ENCODE data around the gene MYL3. TPM values are rescaled to one million over a fixed set of nuclear protein-coding genes. Genes with fewer than 3 reads are reported as not detected.

MYL3 gene
- total RNA-seq, 1 donor from 2014 or later: not detected

DNA sequence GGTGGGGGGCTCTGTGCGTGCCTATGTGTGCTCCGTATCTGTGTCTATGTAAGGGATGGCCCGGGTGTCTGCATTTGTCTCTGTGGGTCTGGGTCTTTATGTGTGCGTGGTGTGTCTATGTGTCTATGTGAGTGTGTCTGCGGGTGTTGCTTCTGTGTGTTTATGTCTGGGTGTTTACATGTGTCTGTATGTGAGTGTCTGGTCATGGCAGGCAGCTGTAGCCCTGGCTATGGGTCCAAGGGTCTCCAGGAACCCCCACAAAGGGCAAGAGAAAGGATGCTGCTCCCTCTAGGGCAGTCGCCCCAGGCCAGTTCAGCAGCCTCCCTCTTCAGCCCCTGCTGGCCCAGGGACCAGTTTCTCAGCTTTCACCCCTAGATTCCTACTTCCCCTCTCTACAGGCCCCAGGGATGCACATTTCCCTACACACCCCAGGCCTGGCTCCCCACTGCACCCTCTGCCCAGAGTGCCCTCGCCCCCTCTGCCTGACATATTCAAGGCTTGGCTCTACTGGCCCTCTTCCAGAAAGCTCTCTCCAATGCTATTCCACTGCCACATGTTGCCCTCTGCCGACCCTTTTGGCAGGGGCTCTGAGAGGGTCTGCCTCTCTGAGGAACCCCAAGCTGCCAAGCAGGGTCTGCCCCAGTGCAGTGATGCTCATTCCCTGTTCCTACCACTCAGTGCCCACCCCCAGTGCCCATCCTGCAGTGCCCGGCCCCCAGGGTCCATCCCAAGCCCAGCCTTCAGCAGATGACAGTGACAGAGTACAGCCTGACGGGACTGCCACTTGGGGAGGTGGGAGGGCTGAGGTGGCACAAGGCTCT lies 1.0 kb upstream of the MYL3 start:
- Mint-ChIP-seq H3K36me3 (ENCODE audit: low read depth) (no peaks in the 10 kb centered on the region), H3K9me3 (no peaks in the 10 kb centered on the region), H3K27me3 (ENCODE audit: low read depth) (no peaks in the 10 kb centered on the region), H3K4me1 (ENCODE audit: low read depth) (no peaks in the 10 kb centered on the region), H3K27ac (no peak overlapping the region), H3K4me3 (ENCODE audit: low read depth) (no peak overlapping the region)
- intact Hi-C loops (cut with micrococcal nuclease): no loop called here
- no peak for DNase-seq (ENCODE audit: low spot score)

DNA sequence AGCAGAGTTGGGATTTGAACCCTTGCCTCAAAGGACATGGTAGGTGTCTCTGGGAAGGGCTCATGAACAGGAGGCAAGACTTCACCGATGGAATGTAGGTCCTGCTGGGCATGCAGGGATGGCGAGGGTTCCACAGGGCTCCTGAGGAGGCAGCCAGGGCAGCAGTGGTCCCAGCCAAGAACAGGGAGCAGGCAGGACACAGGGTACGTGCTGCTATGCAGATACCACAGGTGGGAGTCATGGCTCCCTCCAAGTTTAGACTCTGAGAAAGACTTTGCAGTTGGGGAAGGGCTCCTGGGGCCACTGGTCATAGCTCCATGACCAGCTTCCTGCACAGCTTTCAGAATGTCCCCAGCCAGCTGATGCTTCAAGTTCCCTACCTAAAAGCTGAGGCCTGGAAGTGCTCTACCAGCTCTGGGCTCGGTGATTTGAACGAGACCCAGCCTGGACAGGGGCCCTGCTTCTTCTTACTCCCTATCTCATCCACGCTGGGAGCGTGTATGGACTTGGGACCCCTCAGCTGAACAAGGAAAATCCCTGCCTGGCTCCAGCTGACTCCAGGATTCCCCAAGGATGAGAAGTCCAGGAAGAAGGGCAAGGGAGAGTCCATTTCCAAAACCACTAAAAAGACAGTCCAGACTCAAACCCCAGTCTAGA lies 747 bp downstream of the MYL3 start:
- H3K27me3 Mint-ChIP-seq (ENCODE audit: low read depth): no peaks in the 10 kb centered on the region
- DNase-seq (ENCODE audit: low spot score): no peak
- intact Hi-C loops (cut with micrococcal nuclease): no loop called here
- no peak overlapping the region for H3K4me3 Mint-ChIP-seq (ENCODE audit: low read depth)
- no peaks in the 10 kb centered on the region for H3K4me1 Mint-ChIP-seq (ENCODE audit: low read depth)
- no peak overlapping the region for H3K27ac Mint-ChIP-seq
- no peaks in the 10 kb centered on the region for H3K9me3 Mint-ChIP-seq
- no peaks in the 10 kb centered on the region for H3K36me3 Mint-ChIP-seq (ENCODE audit: low read depth)

DNA sequence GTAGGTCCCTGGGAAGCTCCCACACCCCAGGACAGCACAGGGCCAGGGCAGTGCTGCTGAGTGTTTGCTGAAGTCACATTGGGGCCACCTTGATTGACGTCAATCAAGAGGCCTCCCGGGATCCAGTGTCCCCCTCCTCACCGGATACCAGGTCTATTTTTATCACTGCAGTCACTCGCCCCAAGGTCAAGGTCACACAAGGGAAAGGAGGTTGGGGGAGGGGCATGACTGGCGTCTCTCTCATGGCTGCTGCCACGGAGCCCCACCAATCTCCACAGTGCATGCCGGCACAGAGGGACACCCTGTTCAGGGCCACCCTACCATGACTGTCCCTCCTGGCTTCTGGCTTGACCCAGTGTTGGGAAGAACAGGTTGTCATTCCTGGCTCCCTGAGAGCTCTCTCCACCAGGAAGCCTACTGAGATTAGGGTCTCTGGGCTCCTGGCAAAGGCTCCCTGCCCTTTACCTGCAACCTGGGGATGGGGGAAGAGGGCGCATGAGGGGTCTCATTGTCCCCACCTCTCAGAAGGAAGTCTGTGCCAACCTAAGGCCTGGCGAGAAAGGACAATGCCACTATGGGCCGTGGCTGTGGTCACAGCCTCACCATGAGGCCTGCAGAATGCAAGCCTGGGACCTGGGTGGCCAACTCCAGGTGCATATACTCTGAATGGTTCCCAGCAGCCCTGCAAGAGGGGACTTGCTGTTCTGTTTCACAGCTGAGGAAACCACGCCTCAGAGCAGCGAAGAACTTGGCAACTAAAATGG lies 1.5 kb downstream of the MYL3 start:
- H3K4me1 Mint-ChIP-seq (ENCODE audit: low read depth): no peaks in the 10 kb centered on the region
- H3K9me3 Mint-ChIP-seq: no peaks in the 10 kb centered on the region
- H3K4me3 Mint-ChIP-seq (ENCODE audit: low read depth): no peak overlapping the region
- no peak for DNase-seq (ENCODE audit: low spot score)
- no peak overlapping the region for H3K27ac Mint-ChIP-seq
- H3K27me3 Mint-ChIP-seq (ENCODE audit: low read depth): no peaks in the 10 kb centered on the region
- intact Hi-C loops (cut with micrococcal nuclease): no loop called here
- no peaks in the 10 kb centered on the region for H3K36me3 Mint-ChIP-seq (ENCODE audit: low read depth)

DNA sequence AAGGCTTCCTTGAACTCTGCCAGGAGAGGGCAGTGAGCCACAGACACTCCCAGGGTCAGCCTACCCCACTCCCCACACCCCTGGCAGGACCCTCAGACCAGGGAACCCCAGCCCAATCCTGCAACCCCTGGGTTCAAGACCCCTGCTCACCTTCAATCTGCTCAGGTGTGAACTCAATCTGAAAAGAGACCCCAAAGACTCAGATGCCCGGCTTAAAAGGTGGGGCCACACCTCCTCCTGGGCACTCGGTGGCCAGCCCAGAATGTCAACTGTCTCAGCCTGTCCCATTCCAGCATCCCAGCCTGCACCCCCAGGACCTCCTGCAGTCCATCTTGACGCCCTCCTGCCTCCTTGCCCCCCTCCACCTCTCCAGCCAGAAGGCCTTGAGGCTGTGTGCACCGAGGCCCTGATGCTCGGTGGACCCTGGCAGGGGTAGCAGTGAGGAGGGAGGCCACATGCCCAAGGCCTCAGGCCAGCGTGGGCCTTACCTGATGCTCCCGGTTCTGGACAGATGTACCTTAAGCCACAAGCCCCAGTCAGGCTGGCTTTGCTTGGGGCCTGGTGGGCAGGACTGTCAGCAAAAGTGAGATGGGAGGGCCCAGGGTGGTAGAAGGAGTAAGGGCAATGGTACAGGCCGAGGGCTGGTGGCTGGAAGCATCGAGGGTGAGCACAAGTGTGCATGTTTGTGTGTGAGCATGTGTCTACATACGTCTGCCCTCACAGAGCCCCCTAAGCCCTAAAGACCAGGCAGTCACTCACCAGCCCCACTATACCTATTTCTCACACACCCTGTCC lies 2.2 kb downstream of the MYL3 start:
- Mint-ChIP-seq H3K4me1 (ENCODE audit: low read depth) (no peaks in the 10 kb centered on the region), H3K9me3 (no peaks in the 10 kb centered on the region), H3K27ac (no peak overlapping the region), H3K4me3 (ENCODE audit: low read depth) (no peak overlapping the region), H3K27me3 (ENCODE audit: low read depth) (peaks cover 5% of the 10 kb centered on the region), H3K36me3 (ENCODE audit: low read depth) (no peaks in the 10 kb centered on the region)
- intact Hi-C loops (cut with micrococcal nuclease): no loop called here
- DNase-seq (ENCODE audit: low spot score): no peak

DNA sequence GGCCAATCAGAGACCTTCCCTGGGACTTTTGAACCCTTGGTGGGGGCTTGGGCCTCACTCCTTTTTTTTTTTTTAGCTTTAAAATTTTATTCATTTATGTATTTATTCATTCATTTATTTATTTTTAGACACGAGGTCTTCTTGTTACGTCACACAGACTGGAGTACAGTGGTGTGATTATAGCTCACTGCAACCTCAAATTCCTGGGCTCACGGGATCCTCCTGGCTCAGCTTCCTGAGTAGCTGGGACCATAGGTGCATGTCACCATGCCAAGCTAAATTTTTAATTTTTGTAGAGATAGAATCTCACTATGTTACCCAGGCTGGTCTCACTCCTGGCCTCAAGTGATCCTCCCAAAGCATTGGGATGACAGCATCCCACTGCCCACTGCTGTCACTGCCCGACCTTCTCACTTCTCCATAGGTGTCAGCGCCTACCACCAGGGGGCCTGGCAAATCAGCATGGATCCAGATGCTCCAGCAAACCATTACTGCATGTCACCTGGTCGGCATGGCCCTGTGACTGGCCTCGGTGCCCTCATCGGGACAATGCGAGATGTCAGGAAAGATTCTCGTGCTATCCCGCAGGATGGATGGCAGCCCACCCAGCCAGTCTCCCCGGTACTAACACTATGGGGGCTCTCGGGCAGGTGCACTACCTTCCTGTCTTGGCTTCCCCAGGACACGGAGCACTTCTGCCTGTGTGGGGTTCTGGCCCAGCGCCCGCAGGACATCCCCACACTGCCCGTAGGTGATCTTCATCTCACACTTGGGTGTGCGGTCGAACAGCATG lies 3.0 kb downstream of the MYL3 start:
- Mint-ChIP-seq H3K36me3 (ENCODE audit: low read depth) (no peaks in the 10 kb centered on the region), H3K27me3 (ENCODE audit: low read depth) (peaks cover 5% of the 10 kb centered on the region), H3K4me1 (ENCODE audit: low read depth) (no peaks in the 10 kb centered on the region), H3K27ac (no peak overlapping the region), H3K9me3 (no peaks in the 10 kb centered on the region), H3K4me3 (ENCODE audit: low read depth) (no peak overlapping the region)
- intact Hi-C loops (cut with micrococcal nuclease): no loop called here
- DNase-seq (ENCODE audit: low spot score): no peak

DNA sequence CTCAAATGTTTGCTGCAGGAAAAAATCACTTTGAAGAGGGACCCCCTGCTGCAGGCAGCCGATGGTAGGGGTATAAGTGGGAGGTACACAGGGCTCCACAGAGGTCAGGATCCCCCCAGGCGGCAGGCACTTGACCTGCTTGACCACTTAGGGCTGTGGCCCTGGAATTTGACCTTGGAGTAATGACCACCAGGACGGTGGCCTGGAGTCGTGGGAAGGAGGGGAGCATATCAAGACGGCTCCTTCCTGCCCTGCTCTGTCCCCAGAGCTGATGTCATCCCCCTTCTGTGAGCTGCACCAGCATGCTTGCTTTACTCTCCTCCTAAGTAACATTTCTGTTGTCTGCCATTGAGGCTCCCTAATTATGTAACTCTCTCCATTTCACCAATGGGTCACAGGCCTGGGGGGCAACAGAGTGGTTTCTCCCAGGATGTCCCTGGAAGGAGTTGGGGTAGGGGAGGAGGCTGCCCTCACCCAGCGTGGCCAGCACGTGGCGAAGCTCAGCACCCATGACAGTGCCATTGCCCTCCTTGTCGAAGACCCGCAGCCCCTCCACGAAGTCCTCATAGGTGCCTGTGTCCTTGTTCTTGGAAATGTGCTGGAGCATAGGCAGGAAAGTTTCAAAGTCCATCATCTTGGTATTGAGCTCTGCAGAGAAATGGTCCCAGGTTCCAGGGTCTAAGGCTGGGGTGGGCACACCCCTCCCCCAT lies 4.1 kb downstream of the MYL3 start:
- H3K4me3 Mint-ChIP-seq (ENCODE audit: low read depth): no peak overlapping the region
- DNase-seq (ENCODE audit: low spot score): no peak
- intact Hi-C loops (cut with micrococcal nuclease): no loop called here
- no peaks in the 10 kb centered on the region for H3K9me3 Mint-ChIP-seq
- H3K27ac Mint-ChIP-seq: no peak overlapping the region
- no peaks in the 10 kb centered on the region for H3K36me3 Mint-ChIP-seq (ENCODE audit: low read depth)
- H3K4me1 Mint-ChIP-seq (ENCODE audit: low read depth): no peaks in the 10 kb centered on the region
- peaks cover 7% of the 10 kb centered on the region for H3K27me3 Mint-ChIP-seq (ENCODE audit: low read depth)

DNA sequence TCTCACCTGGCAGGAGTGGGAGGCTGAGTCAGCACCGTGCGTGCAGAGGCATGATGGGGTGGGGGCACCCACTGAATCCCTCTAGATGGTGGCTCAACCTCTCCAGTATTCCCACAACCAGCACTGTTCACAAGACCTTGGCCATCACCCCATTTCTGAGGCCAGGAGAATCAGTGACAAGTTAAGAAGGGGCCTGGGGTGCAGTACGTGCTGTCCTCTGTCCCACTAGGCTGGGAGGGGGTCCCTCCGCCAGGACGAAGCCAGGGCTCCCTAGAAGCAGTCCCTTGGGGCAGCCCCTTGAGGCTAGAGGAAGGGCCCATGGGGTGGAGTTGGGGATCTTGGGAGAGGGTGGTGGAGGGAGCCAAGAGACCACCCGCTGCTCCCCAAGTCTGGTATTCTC lies 4.8 kb downstream of the MYL3 start:
- peaks cover 7% of the 10 kb centered on the region for H3K27me3 Mint-ChIP-seq (ENCODE audit: low read depth)
- H3K4me1 Mint-ChIP-seq (ENCODE audit: low read depth): no peaks in the 10 kb centered on the region
- intact Hi-C loops (cut with micrococcal nuclease): no loop called here
- H3K36me3 Mint-ChIP-seq (ENCODE audit: low read depth): no peaks in the 10 kb centered on the region
- H3K9me3 Mint-ChIP-seq: no peaks in the 10 kb centered on the region
- H3K27ac Mint-ChIP-seq: no peak overlapping the region
- DNase-seq (ENCODE audit: low spot score): no peak
- H3K4me3 Mint-ChIP-seq (ENCODE audit: low read depth): no peak overlapping the region

DNA sequence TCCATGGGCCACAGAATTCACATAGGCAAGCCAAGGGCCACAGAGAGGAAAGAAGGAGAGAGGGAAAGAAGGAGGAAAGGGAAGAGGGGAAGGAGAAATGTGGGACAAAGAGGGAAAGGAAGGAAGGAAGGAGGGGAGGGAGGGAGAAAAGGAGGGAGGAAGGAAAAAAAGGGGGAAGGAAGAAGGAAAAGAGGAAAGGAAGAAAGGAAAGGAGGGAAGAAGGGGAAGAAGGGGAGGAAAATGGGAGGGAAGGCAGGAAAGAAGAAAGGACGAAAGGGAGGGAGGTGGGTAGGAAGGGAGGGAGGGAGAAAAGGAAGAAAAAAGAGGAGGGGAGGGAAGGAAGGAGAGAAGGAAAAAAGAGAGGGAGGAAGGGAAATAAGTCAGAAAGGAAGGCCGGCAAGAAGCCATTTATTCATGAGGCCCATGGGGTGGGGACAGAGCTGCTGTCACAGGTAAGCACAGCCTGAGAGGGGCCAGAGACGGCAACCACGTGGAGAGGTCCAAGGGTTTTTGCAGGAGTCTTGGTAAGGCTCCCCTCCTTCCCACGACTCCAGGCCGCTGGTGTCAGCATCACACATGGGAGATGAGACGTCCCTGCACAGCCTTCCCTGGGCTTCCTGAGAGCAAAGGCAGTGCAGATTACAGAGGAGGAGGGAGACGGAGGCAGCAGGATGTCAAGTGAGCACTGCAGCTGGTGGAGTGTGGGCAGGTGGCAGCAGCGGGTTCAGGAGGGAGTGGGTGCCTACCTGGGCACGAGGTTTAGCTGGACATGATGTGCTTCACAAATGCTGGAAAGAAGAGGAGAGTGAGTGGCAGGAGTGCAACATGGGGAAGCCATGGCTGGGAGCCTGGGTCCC lies 5.5 kb downstream of the MYL3 start:
- peaks cover 7% of the 10 kb centered on the region for H3K27me3 Mint-ChIP-seq (ENCODE audit: low read depth)
- intact Hi-C loops (cut with micrococcal nuclease): no loop called here
- DNase-seq (ENCODE audit: low spot score): no peak
- H3K4me1 Mint-ChIP-seq (ENCODE audit: low read depth): no peaks in the 10 kb centered on the region
- H3K36me3 Mint-ChIP-seq (ENCODE audit: low read depth): no peaks in the 10 kb centered on the region
- H3K9me3 Mint-ChIP-seq: no peaks in the 10 kb centered on the region
- no peak overlapping the region for H3K4me3 Mint-ChIP-seq (ENCODE audit: low read depth)
- H3K27ac Mint-ChIP-seq: no peak overlapping the region

DNA sequence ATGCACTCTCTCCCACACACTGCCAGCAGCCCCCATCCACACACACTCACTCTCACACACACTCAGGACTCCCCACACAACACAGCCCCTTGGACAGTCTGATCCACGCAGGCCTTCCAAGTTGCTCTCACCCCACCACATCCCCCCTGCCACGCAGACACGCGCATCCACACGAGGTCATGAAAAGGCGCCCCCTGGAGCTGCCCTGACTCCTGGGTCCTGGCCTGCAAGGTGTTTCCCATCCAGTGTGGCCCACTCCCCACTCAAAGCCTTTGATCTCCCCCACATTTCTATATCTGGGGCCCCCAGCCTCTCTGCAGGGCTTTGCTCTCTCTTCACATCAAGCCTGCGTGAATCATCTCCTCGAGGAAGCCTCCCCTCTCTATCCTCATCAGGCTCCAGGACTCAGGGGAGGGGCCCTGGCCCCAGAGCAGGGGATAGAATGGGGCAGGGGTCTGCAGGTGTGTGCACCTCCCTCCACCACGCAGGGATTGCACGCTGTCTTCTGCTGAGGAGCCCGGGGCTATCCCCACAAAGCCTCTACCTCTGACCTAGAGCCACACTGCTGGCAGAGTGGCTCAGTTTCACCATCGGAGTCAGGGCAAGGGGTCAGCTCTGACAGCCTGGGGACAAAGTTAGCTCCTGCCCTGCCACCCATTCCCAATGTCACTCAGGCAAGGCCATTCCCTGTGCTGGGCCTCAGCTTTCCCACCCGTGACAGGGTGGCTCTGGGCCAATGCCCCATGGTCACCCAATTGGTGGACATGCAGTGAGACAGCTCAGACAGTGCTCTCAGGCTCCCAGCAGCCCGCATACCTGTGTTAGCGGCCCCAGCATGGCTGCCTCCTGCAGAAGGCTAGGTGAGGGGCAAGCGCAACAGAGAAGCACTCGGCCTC lies 6.4 kb downstream of the MYL3 start:
- no peak overlapping the region for H3K27ac Mint-ChIP-seq
- no peak for DNase-seq (ENCODE audit: low spot score)
- no peaks in the 10 kb centered on the region for H3K9me3 Mint-ChIP-seq
- peaks cover 7% of the 10 kb centered on the region for H3K27me3 Mint-ChIP-seq (ENCODE audit: low read depth)
- intact Hi-C loops (cut with micrococcal nuclease): no loop called here
- no peak overlapping the region for H3K4me3 Mint-ChIP-seq (ENCODE audit: low read depth)
- no peaks in the 10 kb centered on the region for H3K4me1 Mint-ChIP-seq (ENCODE audit: low read depth)
- no peaks in the 10 kb centered on the region for H3K36me3 Mint-ChIP-seq (ENCODE audit: low read depth)

DNA sequence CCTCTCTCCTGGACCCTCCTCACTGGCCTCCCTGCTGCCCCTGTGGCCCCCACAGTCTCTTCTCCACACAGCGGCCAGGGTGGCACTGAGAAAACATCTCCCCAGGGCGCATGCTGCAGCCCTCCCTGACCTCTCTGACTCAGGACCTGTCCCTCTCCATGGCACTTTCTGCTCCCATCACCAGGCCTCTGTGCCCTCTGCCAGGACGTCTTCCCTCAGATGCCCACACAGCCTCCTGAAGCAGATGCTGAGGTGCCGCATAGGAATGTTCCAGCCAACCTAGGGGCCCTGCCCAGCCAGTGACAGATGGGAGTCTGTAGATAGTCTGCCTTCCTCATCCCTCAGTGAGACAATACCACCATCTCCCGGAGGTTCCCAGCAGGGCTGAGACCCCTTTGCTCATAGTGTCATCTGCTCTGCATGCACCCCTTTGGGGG lies 8.7 kb downstream of the MYL3 start:
- H3K27me3 Mint-ChIP-seq (ENCODE audit: low read depth): peaks cover 7% of the 10 kb centered on the region
- H3K27ac Mint-ChIP-seq: no peak overlapping the region
- no peak for DNase-seq (ENCODE audit: low spot score)
- no peaks in the 10 kb centered on the region for H3K4me1 Mint-ChIP-seq (ENCODE audit: low read depth)
- intact Hi-C loops (cut with micrococcal nuclease): no loop called here
- no peaks in the 10 kb centered on the region for H3K36me3 Mint-ChIP-seq (ENCODE audit: low read depth)
- no peak overlapping the region for H3K4me3 Mint-ChIP-seq (ENCODE audit: low read depth)
- H3K9me3 Mint-ChIP-seq: no peaks in the 10 kb centered on the region
